Activated CD8-positive, alpha-beta memory T cell treated with anti-CD3 and anti-CD28 coated beads, Interleukin-2, amount 10 ng/mL, durations not matched to agents 7 days and 5 days (primary cell): ENCODE results near the gene CREG1. TPM values are rescaled to one million over a fixed set of nuclear protein-coding genes. Genes with fewer than 3 reads are reported as not detected.

Source experiments
- ATAC-seq: fragments of 150-1000 bp; cut with Tn5 transposase; one replicate; pipeline ENCODE4 v1.10.0; 2021; ENCODE audit warnings: moderate library complexity
- CTCF ChIA-PET: fragments of 350-600 bp; sonication (Branson Sonifier 250); formaldehyde crosslinking; loops from one replicate; lab custom pipeline; 2021; ENCODE audit warnings: antibody characterized with exemption; lab: Charles Lee
- DNase-seq: peaks from one replicate; pipeline ENCODE4 v3.0.0-alpha.2; 2020
- H3K27ac Mint-ChIP-seq: one replicate; pipeline ENCODE4 v1.8.0; 2021; ENCODE audit warnings: mild to moderate bottlenecking, mixed read lengths
- H3K27me3 Mint-ChIP-seq: one replicate; pipeline ENCODE4 v1.8.0; 2021; ENCODE audit warnings: mixed read lengths
- H3K36me3 Mint-ChIP-seq: one replicate; pipeline ENCODE4 v1.8.0; 2021; ENCODE audit warnings: mild to moderate bottlenecking, mixed read lengths
- H3K4me1 Mint-ChIP-seq: one replicate; pipeline ENCODE4 v1.8.0; 2021; ENCODE audit warnings: mixed read lengths
- H3K4me3 Mint-ChIP-seq: one replicate; pipeline ENCODE4 v1.8.0; 2021; ENCODE audit warnings: mild to moderate bottlenecking, moderate library complexity, mixed read lengths
- H3K9me3 Mint-ChIP-seq: one replicate; pipeline ENCODE4 v1.8.0; 2022; ENCODE audit warnings: low read depth, mixed read lengths
- total RNA-seq, 2 experiments: library from RNA; stranded (reverse); gene quantifications; one replicate each; pipeline ENCODE4 v1.2.3, GENCODE V29; 2021

The CREG1 gene
- total RNA-seq, 2 experiments from 2014 or later, result 12.7 to 15.8 TPM

DNA sequence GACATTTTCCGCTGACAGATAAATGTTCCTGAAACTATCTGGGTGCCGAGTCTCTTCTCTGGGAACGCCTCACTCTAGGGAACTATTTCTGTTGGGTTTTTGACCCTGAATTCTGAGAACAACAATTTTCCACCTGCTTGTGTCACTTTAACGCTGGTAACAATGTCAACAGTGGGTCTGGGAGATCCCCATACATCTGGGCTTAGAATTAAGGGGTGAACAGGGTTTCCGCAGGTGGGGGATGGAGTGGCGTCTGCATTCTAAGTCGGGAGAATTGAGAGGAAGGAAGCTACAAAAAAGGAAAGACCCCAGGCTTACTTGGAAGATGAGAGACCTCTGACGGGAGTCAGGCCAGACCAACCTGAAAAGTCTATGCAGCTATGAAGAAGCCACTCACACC, 44.0 kb downstream of the CREG1 start:
- Mint-ChIP-seq H3K27me3 (no peaks in the 10 kb centered on the region), H3K27ac (no peak overlapping the region), H3K4me1 (peaks cover 67% of the 10 kb centered on the region), H3K36me3 (peaks cover 68% of the 10 kb centered on the region), H3K4me3 (no peak overlapping the region), H3K9me3 (no peaks in the 10 kb centered on the region)
- no peak for DNase-seq
- CTCF ChIA-PET, result interaction anchor here (1.6 kb wide), 1 partner anchor 29 kb away, joined by 4 read pairs; no protein-coding TSS in a partner anchor
- ATAC-seq, result no peak

DNA sequence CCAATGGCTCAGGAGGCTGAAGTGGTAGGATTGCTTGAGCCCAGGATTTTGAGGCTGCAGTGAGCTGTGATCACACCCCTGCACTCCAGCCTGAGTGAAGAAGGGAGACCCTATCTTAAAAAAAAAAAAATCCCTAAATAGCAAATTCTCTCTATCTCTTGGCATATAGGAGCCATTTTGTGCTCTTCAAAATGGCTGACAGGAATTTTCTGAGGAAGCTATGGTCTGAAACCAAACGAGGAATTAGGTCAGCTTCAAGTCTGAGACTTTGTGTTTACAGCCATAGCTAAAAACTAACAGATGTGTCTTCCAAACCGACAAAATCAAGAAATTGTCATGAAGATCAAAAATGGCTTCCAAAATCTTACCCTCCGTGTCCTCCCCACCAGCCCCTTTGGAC, 45.8 kb downstream of the CREG1 start:
- ATAC-seq (no peak), DNase-seq (no peak)
- H3K27me3 Mint-ChIP-seq, result no peaks in the 10 kb centered on the region
- peaks cover 72% of the 10 kb centered on the region for H3K4me1 Mint-ChIP-seq
- no peaks in the 10 kb centered on the region for H3K9me3 Mint-ChIP-seq
- CTCF ChIA-PET, result interaction anchor here (0.6 to 4.2 kb wide), 6 partner anchors 8 to 37 kb away, joined by 3 to 29 read pairs (median 6); partner anchors contain the start of gene CD247
- H3K4me3 Mint-ChIP-seq, result no peak overlapping the region
- peaks cover 66% of the 10 kb centered on the region for H3K36me3 Mint-ChIP-seq
- H3K27ac Mint-ChIP-seq, result no peak overlapping the region

DNA sequence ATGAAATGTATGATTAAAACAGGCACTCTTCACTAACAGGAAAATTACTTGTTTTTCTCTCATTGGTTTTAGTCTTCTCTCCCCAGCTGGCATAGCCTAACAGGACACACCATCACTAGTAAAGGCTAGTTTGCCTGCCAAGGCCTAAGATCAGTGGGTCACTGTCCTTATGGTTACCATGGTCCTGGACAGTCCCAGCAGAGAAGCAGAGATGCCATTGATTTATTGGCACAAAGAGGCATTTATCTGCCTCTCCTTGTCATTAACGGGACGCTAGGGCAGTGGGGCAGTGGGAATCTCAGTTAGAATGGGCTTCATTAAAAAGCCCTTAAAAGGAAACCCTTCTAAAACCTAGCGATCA, 49.1 kb downstream of the CREG1 start:
- ATAC-seq, result no peak
- Mint-ChIP-seq H3K4me1 (peaks cover 73% of the 10 kb centered on the region), H3K27ac (no peak overlapping the region), H3K4me3 (no peak overlapping the region), H3K27me3 (no peaks in the 10 kb centered on the region), H3K9me3 (no peaks in the 10 kb centered on the region), H3K36me3 (peaks cover 53% of the 10 kb centered on the region)
- CTCF ChIA-PET, result interaction anchor here (1.2 to 4.1 kb wide), 3 partner anchors 11 to 18 kb away, joined by 3 to 29 read pairs (median 5); partner anchors contain the start of gene CD247
- DNase-seq, result no peak

DNA sequence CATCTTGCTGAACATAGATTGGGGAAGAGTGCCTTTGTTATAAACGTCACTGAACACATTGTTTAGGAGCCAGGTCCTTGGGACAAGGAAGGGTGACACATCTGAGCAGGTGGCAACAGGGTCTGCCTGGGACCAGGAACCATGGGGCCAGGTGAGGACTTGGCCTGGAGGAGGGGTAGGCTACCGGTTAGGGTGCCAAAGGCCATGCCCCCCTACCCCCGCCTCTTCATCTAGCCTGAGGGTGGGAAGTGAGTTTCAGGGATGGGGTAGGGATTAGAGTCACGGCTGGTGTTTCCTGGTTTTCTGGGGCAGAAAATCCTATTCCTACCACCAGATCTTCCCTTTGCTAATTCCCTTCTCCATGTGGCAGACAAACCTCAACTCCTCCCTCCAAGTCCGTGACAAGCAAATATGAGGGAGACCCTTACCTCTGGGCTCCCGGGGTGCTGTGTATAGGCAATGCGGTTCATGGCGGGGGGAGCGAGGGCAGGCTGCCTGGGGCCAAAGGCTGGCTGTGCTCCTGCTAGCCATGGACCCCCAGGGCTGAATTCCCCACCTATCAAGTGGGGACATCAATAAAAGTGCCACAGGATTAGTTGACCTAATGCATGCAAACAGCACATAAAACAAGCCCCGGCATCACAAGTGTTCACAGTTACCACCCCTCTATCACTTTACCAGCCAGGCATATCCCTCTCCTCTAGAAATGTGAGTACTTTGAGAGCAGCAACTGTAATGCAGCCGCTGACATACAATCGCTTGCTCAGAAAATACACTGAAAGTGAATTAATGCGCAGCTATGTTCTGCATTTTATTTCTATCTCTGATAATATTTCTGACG, 49.7 kb downstream of the CREG1 start:
- Mint-ChIP-seq H3K4me3 (no peak overlapping the region), H3K9me3 (no peaks in the 10 kb centered on the region), H3K4me1 (peaks cover 77% of the 10 kb centered on the region), H3K27me3 (no peaks in the 10 kb centered on the region), H3K36me3 (peaks cover 52% of the 10 kb centered on the region), H3K27ac (peak overlapping the region; percentile 45)
- DNase-seq, result peak; percentile 29
- CTCF ChIA-PET, result interaction anchor here (5.8 kb wide), 1 partner anchor 13 kb away, joined by 63 read pairs; the partner anchor contains the start of gene CD247
- ATAC-seq, result no peak

DNA sequence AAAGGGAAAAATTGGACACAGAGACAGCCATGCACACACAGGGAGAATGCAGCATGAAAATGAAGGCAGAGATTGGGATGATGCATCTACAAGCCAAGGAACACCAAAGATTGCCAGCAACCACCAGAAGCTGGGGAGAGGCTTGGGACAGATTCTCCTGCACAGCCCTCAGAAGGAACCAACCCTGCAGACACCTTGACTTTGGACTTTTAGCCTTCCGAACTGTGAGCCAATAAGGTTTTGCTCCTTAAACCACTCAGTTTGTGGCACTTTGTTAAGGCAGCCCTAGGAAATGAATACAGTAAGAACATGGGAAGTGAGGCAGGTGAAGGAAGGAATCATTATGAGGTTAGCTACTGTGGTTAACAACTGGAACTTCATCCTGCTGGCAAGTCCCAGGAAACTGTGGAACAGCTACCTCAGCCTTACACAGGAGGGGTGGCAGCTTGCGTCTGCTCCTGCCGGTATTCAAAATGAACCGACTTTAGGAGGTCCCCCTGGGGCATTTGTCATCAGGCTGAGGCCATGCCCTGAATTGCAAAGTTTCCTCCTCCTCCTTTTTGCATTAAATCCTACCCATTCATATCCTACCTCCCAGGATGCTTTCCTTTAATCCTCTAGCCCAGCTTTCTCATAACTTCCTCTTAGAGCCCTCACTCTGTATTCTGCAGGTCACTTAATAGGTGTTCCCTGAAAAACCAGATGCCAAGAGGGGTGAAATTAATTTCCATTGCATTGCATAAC, 50.7 kb downstream of the CREG1 start:
- peak overlapping the region; percentile 83 for H3K27ac Mint-ChIP-seq
- DNase-seq (peak; percentile 40), ATAC-seq (no peak)
- no peaks in the 10 kb centered on the region for H3K9me3 Mint-ChIP-seq
- H3K4me3 Mint-ChIP-seq, result no peak overlapping the region
- CTCF ChIA-PET, result interaction anchor here (0.7 to 5.8 kb wide), 4 partner anchors 14 to 101 kb away, joined by 3 to 63 read pairs (median 15); partner anchors contain the start of gene CD247
- H3K27me3 Mint-ChIP-seq, result no peaks in the 10 kb centered on the region
- peaks cover 52% of the 10 kb centered on the region for H3K36me3 Mint-ChIP-seq
- H3K4me1 Mint-ChIP-seq, result peaks cover 79% of the 10 kb centered on the region

DNA sequence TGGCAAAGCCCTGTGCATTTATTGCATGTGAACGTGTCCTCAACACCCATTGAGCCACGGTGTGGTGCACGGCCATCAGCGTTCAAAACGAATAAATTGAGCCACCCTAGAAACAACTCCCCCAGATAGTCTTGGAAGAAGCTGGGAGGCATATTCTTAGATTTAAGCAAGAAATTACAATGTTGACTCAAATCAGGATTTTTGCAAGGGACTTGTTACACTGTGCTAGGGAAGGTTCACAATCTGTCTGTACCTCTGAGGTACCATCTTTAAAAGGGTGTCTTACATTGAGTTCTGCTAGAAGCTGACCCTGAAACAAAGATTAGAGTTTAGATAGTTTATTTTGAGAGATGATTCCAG, 51.4 kb downstream of the CREG1 start:
- peaks cover 51% of the 10 kb centered on the region for H3K36me3 Mint-ChIP-seq
- CTCF ChIA-PET, result interaction anchor here (0.7 to 5.8 kb wide), 4 partner anchors 15 to 100 kb away, joined by 3 to 63 read pairs (median 15); partner anchors contain the start of gene CD247
- peaks cover 83% of the 10 kb centered on the region for H3K4me1 Mint-ChIP-seq

DNA sequence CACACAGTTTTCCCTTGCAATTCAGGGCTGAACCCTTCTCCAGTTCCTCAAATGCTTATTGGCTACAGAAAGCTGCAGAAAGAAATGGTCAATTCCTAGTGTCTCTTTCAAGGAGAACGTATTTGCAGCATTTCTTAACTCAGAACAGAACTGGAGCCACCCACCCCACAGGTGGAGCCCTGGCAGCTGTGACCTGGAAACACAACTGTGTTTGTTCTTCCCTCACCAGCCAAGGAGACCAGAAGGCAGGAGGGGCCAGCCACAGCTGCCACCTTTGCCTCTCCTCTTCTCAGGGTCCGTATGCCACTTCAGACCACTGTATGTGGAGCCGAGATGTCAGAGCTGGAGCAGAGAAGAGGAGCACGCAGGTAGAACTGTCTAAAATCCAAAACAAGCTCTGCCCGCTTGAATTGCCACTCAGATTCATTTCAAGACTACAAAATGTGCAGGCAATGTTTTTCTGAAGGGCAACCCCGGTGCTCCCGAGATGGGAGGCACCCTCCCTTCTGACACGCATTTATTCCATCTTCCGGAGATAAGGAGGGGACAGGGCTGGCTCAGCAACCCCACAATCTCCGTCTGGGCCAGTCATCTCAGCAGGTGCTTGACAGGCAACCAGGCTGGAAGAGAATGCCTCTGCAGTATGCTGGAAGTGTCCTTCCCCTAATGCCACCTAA, 51.9 kb downstream of the CREG1 start:
- Mint-ChIP-seq H3K4me1 (peaks cover 83% of the 10 kb centered on the region), H3K9me3 (no peaks in the 10 kb centered on the region), H3K27ac (peak overlapping the region; percentile 83), H3K4me3 (peak overlapping the region; percentile 16), H3K27me3 (no peaks in the 10 kb centered on the region), H3K36me3 (peaks cover 53% of the 10 kb centered on the region)
- DNase-seq, result peak; percentile 53
- CTCF ChIA-PET, result interaction anchor here (1.5 to 5.8 kb wide), 3 partner anchors 15 to 99 kb away, joined by 3 to 63 read pairs (median 27); partner anchors contain the start of gene CD247
- peak; percentile 22 for ATAC-seq

More for the DNA sequence above, 51.4 kb downstream of the CREG1 start:
- peak overlapping the region; percentile 83 for H3K27ac Mint-ChIP-seq
- ATAC-seq (peak; percentile 16), DNase-seq (no peak)
- H3K27me3 Mint-ChIP-seq, result no peaks in the 10 kb centered on the region
- H3K9me3 Mint-ChIP-seq, result no peaks in the 10 kb centered on the region
- peak overlapping the region; percentile 16 for H3K4me3 Mint-ChIP-seq

DNA sequence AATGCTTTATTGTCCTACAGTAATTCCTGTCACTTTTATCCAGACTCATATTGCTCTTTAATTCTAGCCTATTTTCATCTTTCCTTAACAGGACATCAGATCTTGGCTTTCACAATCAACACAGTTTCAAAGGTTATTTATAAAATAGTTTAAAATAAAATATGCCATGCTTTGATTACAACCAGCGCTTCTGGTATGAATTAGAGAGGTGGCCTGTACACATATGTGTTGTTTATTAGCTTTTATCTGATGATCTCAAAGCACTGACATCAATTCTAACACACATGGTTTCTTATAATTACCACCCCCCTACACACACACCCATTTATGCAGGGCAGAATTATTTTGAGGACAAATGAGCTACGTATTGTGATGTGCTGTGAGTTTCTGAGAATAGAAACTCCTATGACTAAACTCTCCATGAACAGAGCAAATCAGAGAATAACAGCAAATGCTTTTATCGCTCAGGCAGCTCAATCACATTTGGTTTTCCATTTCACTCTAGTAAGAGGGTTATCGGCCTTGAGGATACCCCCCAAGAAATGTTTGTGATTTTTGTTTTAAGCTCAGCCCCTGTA, 53.2 kb downstream of the CREG1 start:
- Mint-ChIP-seq H3K36me3 (peaks cover 61% of the 10 kb centered on the region), H3K27me3 (no peaks in the 10 kb centered on the region), H3K9me3 (no peaks in the 10 kb centered on the region), H3K4me1 (peaks cover 94% of the 10 kb centered on the region), H3K4me3 (peak overlapping the region; percentile 34), H3K27ac (peak overlapping the region; percentile 83)
- CTCF ChIA-PET, result interaction anchor here (1.1 to 5.8 kb wide), 12 partner anchors 7 to 99 kb away, joined by 3 to 63 read pairs (median 6); partner anchors contain the start of gene CD247
- ATAC-seq (peak; percentile 56), DNase-seq (peak; percentile 37)

DNA sequence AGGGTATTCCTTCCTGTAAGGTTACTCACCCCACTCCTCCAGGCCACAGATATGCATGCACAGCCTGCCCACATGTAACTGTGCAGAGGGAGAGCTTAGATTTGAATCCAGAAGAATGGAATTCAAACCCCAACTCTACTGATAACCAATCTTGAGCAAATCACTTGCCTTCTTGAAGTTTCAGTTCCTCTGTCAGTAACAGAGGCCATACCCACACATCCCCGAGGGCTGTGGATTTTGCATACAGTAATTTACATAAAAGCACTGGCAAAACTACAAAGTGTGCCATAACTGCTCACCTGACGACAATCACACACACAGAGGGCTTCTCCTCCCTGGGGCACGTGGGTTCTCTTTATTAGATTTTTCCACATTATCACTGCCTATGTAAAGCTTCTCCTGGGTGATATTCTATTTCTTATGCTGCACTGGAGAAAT, 53.9 kb downstream of the CREG1 start:
- Mint-ChIP-seq H3K27ac (peak overlapping the region; percentile 81), H3K36me3 (peaks cover 60% of the 10 kb centered on the region), H3K4me3 (peak overlapping the region; percentile 34), H3K27me3 (no peaks in the 10 kb centered on the region), H3K4me1 (peaks cover 93% of the 10 kb centered on the region), H3K9me3 (no peaks in the 10 kb centered on the region)
- CTCF ChIA-PET, result interaction anchor here (0.9 to 5.8 kb wide), 15 partner anchors 8 to 98 kb away, joined by 3 to 63 read pairs (median 6); partner anchors contain the start of gene CD247
- ATAC-seq (peak; percentile 54), DNase-seq (peak; percentile 60)

DNA sequence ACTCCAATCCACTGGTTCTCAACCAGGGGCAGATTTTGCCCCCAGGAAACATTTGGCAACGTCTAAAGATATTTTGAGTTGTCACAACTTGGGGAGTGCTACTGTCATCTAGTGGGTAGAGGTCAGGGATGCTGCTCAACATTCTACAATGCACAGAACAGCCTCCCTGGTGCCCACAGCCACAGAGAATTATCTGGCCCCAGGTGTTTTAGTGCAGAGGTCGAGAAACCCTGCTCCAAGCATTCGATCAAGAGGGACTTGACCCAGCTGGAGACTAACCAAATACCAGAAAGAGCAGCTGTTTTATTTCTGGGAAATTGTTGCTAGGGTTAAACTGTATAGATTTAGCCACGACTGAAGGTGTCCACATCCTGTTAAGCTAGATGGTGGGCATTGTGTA, 54.5 kb downstream of the CREG1 start:
- ATAC-seq (peak; percentile 28), DNase-seq (peak; percentile 53)
- peak overlapping the region; percentile 81 for H3K27ac Mint-ChIP-seq
- H3K27me3 Mint-ChIP-seq, result no peaks in the 10 kb centered on the region
- CTCF ChIA-PET, result interaction anchor here (0.9 to 5.8 kb wide), 15 partner anchors 9 to 98 kb away, joined by 3 to 63 read pairs (median 6); partner anchors contain the start of gene CD247
- H3K36me3 Mint-ChIP-seq, result peaks cover 62% of the 10 kb centered on the region
- H3K4me1 Mint-ChIP-seq, result peaks cover 94% of the 10 kb centered on the region
- H3K9me3 Mint-ChIP-seq, result no peaks in the 10 kb centered on the region
- H3K4me3 Mint-ChIP-seq, result peak overlapping the region; percentile 34

DNA sequence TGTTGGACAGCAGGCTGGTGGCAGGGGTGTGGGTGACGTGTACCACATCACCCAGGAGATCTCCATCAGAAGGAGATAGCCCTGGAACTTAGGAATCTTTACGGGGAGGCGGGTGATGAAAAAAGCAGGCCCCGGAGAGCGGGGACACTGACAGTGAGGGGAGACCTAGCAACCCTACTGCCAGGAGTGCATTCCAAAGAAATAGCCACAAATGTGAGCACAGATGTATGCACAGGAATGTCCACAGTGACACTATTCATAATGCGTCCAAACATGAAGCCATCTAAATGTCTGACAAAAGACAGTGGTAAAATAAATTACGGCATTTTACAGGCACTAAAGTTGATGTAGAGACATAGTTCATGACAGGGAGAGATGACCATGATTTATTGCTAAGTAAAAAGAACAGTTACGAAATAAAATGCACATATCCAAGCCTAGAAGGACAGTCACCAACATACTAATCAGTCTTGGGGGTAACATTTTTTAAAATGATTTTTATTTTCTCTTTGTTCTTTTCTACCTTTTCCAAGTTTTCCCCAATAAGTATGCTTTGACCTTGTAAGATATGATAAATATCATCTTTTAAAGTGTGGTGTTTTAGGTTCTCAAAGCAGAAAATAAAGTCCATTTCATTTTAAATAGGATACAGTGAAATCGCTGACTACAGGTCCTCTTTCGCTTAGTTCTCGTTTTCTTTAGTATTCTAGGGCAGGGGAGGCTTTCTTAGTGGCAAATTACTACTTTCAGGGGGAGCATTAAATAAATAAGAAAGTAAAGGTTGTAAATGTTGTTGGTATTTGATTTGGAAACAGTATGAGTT, 56.6 kb downstream of the CREG1 start:
- CTCF ChIA-PET, result interaction anchor here (1.5 to 3.7 kb wide), 2 partner anchors 8 to 43 kb away, joined by 3 to 16 read pairs; no protein-coding TSS in a partner anchor
- Mint-ChIP-seq H3K4me1 (peaks cover 93% of the 10 kb centered on the region), H3K9me3 (no peaks in the 10 kb centered on the region), H3K27me3 (no peaks in the 10 kb centered on the region), H3K27ac (no peak overlapping the region), H3K4me3 (no peak overlapping the region), H3K36me3 (peaks cover 58% of the 10 kb centered on the region)
- no peak for ATAC-seq
- no peak for DNase-seq
